Endodermal cell (in vitro differentiated cells): ENCODE data around the gene ABRACL. TPM values are rescaled to one million over a fixed set of nuclear protein-coding genes. Genes with fewer than 3 reads are reported as not detected.

Experiments used
- DNase-seq: peaks from one replicate; pipeline ENCODE4 v3.0.0-alpha.2; 2017
- H3K27ac ChIP-seq: 2 replicates; pipeline ENCODE4 v1.5.1; 2013; ENCODE audit warnings: mild to moderate bottlenecking, low read depth, low read length, moderate library complexity
- H3K27me3 ChIP-seq: 2 replicates; pipeline ENCODE4 v1.6.1; 2013; ENCODE audit warnings: mild to moderate bottlenecking, low read length, moderate library complexity; ENCODE audit not compliant: insufficient read depth, control insufficient read depth, poor library complexity, severe bottlenecking
- H3K36me3 ChIP-seq: 2 replicates; pipeline ENCODE4 v1.7.0; 2013; ENCODE audit warnings: mild to moderate bottlenecking, low read length, moderate library complexity; ENCODE audit not compliant: control insufficient read depth, insufficient read depth
- H3K4me1 ChIP-seq: one replicate; pipeline ENCODE4 v1.7.0; 2013; ENCODE audit warnings: low read length; ENCODE audit not compliant: control insufficient read depth, insufficient read depth
- H3K4me3 ChIP-seq: 2 replicates; pipeline ENCODE4 v1.5.1; 2013; ENCODE audit warnings: mild to moderate bottlenecking, low read length, moderate library complexity
- H3K9ac ChIP-seq: 2 replicates; pipeline ENCODE4 v1.6.1; 2013; ENCODE audit warnings: mild to moderate bottlenecking, low read length, moderate library complexity; ENCODE audit not compliant: poor library complexity, severe bottlenecking; ENCODE audit errors: extremely low read depth
- H3K9me3 ChIP-seq: 2 replicates; pipeline ENCODE4 v1.6.1; 2013; ENCODE audit warnings: mild to moderate bottlenecking, low read length, moderate library complexity; ENCODE audit not compliant: control insufficient read depth
- H3K27ac Mint-ChIP-seq: 2 replicates; pipeline ENCODE4 v1.8.0; 2020; ENCODE audit warnings: mixed read lengths
- H3K27me3 Mint-ChIP-seq: 2 replicates; pipeline ENCODE4 v1.8.0; 2021; ENCODE audit warnings: mild to moderate bottlenecking, mixed read lengths; ENCODE audit not compliant: insufficient read depth
- H3K36me3 Mint-ChIP-seq: 2 replicates; pipeline ENCODE4 v1.8.0; 2020; ENCODE audit warnings: low read depth, mixed read lengths
- H3K4me1 Mint-ChIP-seq: 2 replicates; pipeline ENCODE4 v1.8.0; 2020; ENCODE audit warnings: mixed read lengths
- H3K4me3 Mint-ChIP-seq: 2 replicates; pipeline ENCODE4 v1.8.0; 2020; ENCODE audit warnings: mild to moderate bottlenecking, moderate library complexity, mixed read lengths
- H3K9me3 Mint-ChIP-seq: 2 replicates; pipeline ENCODE4 v1.8.0; 2020; ENCODE audit warnings: mild to moderate bottlenecking, mixed read lengths
- CTCF ChIP-seq: fragments of 200-600 bp; sonication (generic); conservative IDR thresholded peaks from 2 replicates; pipeline ENCODE4 v1.5.0; 2021; ENCODE audit warnings: antibody characterized with exemption, mild to moderate bottlenecking
- WGBS, 2 experiments: methylation state at CpG; one replicate each; pipeline versions ENCODE4 v1.1.5 to v1.1.7; 2013; ENCODE audit warnings: missing lambda C conversion rate in 2 of 2, mixed read lengths in 1 of 2; ENCODE audit not compliant: insufficient coverage in 1 of 2, insufficient read length in 1 of 2; 5-methylcytosine and 5-hydroxymethylcytosine counted together
- total RNA-seq, 2 donors: library from RNA; stranded (reverse); fragmentation: NEBNext Ultra II Directional in 1 of 2; extraction: Animal tissue kit (Norgen Biotek cat#: 25700) in 1 of 2; gene quantifications; 2 replicates in 1 of 2; 3 replicates in 1 of 2; pipeline ENCODE4 v1.2.1, GENCODE V29; 2021

Gene ABRACL
- total RNA-seq, 2 donors from 2014 or later = 24.7 to 45.8 TPM

GRCh38 chr6:138979813-138980668, 48.5 kb upstream of the ABRACL start:
- H3K9ac ChIP-seq = no peak overlapping the region
- H3K27ac Mint-ChIP-seq = no peak overlapping the region
- H3K4me1 Mint-ChIP-seq = peaks cover 6% of the 10 kb centered on the region
- peaks cover 7% of the 10 kb centered on the region for H3K9me3 ChIP-seq
- H3K4me3 Mint-ChIP-seq = no peak overlapping the region
- TF ChIP-seq CTCF = no peak
- no peak overlapping the region for H3K27ac ChIP-seq
- no peaks in the 10 kb centered on the region for H3K27me3 Mint-ChIP-seq
- H3K36me3 Mint-ChIP-seq = no peaks in the 10 kb centered on the region
- no peaks in the 10 kb centered on the region for H3K27me3 ChIP-seq
- no peaks in the 10 kb centered on the region for H3K36me3 ChIP-seq
- H3K4me1 ChIP-seq = no peaks in the 10 kb centered on the region
- DNase-seq = no peak
- 84 to 90% methylated on average over 3 to 5 of the region's 5 CpGs for WGBS, 2 experiments
- no peak overlapping the region for H3K4me3 ChIP-seq
- no peaks in the 10 kb centered on the region for H3K9me3 Mint-ChIP-seq

DNA sequence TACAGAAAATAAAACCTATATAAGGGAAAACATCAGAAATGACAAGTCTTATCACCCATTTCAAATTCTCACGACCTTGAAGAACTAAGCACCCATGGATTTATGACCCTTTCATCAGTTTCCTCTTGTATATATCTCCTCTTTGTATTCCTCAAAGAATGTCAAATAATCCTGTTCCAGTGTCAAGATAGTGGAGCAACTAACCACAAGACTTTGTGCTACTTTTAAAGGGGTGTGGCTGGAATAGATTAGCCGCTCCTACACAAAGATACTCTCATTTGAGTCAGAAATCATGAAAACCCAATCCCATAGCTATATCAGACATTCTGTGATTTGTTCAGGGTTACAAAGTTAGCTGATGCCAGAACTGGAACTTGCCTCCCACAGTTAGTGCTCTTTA, 47.1 kb upstream of the ABRACL start:
- Histone ChIP-seq H3K36me3 (no peaks in the 10 kb centered on the region), H3K27me3 (no peaks in the 10 kb centered on the region), H3K9me3 (peaks cover 7% of the 10 kb centered on the region), H3K27ac (no peak overlapping the region), H3K4me1 (no peaks in the 10 kb centered on the region), H3K9ac (no peak overlapping the region), H3K4me3 (no peak overlapping the region)
- Mint-ChIP-seq H3K27me3 (no peaks in the 10 kb centered on the region), H3K9me3 (no peaks in the 10 kb centered on the region), H3K27ac (no peak overlapping the region), H3K36me3 (no peaks in the 10 kb centered on the region), H3K4me3 (no peak overlapping the region), H3K4me1 (peaks cover 10% of the 10 kb centered on the region)
- no peak for DNase-seq
- 93 to 100% methylated on average over 1 to 2 of the region's 2 CpGs for WGBS, 2 experiments
- TF ChIP-seq CTCF = no peak

GRCh38 chr6:138986578-138986977, 42.0 kb upstream of the ABRACL start:
- Histone ChIP-seq H3K9me3 (peaks cover 7% of the 10 kb centered on the region), H3K36me3 (no peaks in the 10 kb centered on the region), H3K4me3 (peak overlapping the region; percentile 94), H3K27ac (no peak overlapping the region), H3K4me1 (peaks cover 3% of the 10 kb centered on the region), H3K9ac (peak overlapping the region; percentile 62), H3K27me3 (peaks cover 13% of the 10 kb centered on the region)
- 7 to 19% methylated on average over 3 of the region's 3 CpGs for WGBS, 2 experiments
- DNase-seq = no peak
- Mint-ChIP-seq H3K9me3 (no peaks in the 10 kb centered on the region), H3K27me3 (peaks cover 24% of the 10 kb centered on the region), H3K4me1 (peaks cover 18% of the 10 kb centered on the region), H3K27ac (no peak overlapping the region), H3K36me3 (no peaks in the 10 kb centered on the region), H3K4me3 (peak overlapping the region; percentile 76)
- no peak for TF ChIP-seq CTCF
